ENCODE results near the gene SPTSSA.

- TF ChIP-seq POLR2A (IDR thresholded peaks at IDR 0.05) (no peak), CTCF (IDR thresholded peaks at IDR 0.05) (no peak)
Observed at GRCh38 chr14:34449819-34450541, 12.1 kb downstream of the SPTSSA start.
